Choroid plexus epithelial cell (primary cell): ENCODE measurements around the gene NVL.

Source experiments
- DNase-seq: peaks from one replicate; pipeline ENCODE4 v3.0.0-alpha.2; 2010; ENCODE audit warnings: low read depth
- H3K4me3 ChIP-seq: 2 replicates; pipeline ENCODE4 v1.5.1; 2011; ENCODE audit warnings: low read depth, mild to moderate bottlenecking, control low read depth, low read length, moderate library complexity
- TF ChIP-seq, protein P1 (sequence below): conservative IDR thresholded peaks from 2 replicates; pipeline ENCODE4 v1.5.1; 2011; ENCODE audit warnings: low read depth, mild to moderate bottlenecking, control low read depth, inconsistent platforms, low read length, moderate library complexity

Gene NVL

DNA sequence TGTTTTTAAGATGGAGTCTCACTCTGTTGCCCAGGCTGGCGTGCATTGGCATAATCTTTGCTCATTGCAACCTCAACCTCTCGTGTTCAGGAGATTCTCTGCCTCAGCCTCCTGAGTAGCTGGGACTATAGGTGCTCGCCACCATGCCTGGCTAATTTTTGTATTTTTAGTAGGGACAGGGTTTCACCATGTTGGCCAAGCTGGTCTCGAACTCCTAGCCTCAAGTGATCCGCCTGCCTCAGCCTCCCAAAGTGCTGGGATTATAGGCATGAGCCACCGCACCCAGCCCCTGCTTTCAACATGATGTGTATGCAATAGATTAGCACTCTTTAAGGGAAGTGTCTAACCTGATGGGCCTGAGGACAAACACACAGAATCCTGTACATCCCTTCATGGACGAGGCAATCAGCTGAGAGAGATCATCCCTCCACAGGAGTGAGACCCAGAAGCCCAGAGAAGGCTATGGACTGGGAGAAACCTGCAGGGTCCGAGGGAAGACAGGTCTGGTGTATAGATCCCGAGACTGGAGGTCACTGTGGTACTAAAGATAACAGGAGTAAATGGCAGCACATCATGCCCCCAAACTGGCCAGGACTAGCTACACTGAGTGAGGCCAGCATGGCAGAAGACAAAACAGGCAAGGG is 152.5 kb downstream of the NVL start:
- TF ChIP-seq, protein P1, sequence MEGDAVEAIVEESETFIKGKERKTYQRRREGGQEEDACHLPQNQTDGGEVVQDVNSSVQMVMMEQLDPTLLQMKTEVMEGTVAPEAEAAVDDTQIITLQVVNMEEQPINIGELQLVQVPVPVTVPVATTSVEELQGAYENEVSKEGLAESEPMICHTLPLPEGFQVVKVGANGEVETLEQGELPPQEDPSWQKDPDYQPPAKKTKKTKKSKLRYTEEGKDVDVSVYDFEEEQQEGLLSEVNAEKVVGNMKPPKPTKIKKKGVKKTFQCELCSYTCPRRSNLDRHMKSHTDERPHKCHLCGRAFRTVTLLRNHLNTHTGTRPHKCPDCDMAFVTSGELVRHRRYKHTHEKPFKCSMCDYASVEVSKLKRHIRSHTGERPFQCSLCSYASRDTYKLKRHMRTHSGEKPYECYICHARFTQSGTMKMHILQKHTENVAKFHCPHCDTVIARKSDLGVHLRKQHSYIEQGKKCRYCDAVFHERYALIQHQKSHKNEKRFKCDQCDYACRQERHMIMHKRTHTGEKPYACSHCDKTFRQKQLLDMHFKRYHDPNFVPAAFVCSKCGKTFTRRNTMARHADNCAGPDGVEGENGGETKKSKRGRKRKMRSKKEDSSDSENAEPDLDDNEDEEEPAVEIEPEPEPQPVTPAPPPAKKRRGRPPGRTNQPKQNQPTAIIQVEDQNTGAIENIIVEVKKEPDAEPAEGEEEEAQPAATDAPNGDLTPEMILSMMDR: no peak
- H3K4me3 ChIP-seq: no peak overlapping the region
- no peak for DNase-seq
